Neural cell (in vitro differentiated cells): ENCODE measurements around the gene ABCG5. TPM values are rescaled to one million over a fixed set of nuclear protein-coding genes. Genes with fewer than 3 reads are reported as not detected.

Experiments used
- H2AFZ ChIP-seq: fragments of 200-600, 300-800 bp; sonication (generic), shearing (Covaris generic); 2 replicates; pipeline ENCODE4 v1.6.0; 2014; ENCODE audit warnings: low read depth, mild to moderate bottlenecking, antibody characterized with exemption, low read length, moderate library complexity
- H3F3A ChIP-seq: fragments of 200-600 bp; shearing (Covaris generic); 2 replicates; pipeline ENCODE4 v1.6.1; 2016; ENCODE audit warnings: mild to moderate bottlenecking, moderate library complexity, mixed read lengths, antibody characterized with exemption, low read length; ENCODE audit not compliant: insufficient read depth, poor library complexity, severe bottlenecking
- H3K27ac ChIP-seq: fragments of 200-600, 300-800 bp; sonication (generic), shearing (Covaris generic); 2 replicates; pipeline ENCODE4 v1.5.1; 2014; ENCODE audit warnings: mild to moderate bottlenecking, low read length, moderate library complexity
- H3K27me3 ChIP-seq: fragments of 300-800, 200-600 bp; sonication (generic), shearing (Covaris generic); 2 replicates; pipeline ENCODE4 v1.6.0; 2014; ENCODE audit warnings: mild to moderate bottlenecking, low read depth, low read length, moderate library complexity; ENCODE audit not compliant: insufficient read depth
- H3K36me3 ChIP-seq: fragments of 300-800, 200-600 bp; sonication (generic), shearing (Covaris generic); 2 replicates; pipeline ENCODE4 v1.5.1; 2014; ENCODE audit warnings: mild to moderate bottlenecking, antibody characterized with exemption, low read length, moderate library complexity; ENCODE audit not compliant: insufficient read depth
- H3K4me2 ChIP-seq: fragments of 300-800, 200-600 bp; sonication (generic), shearing (Covaris generic); 2 replicates; pipeline ENCODE4 v1.6.0; 2014; ENCODE audit warnings: mild to moderate bottlenecking, low read length
- H3K4me3 ChIP-seq: fragments of 300-800, 200-600 bp; sonication (generic), shearing (Covaris generic); 2 replicates; pipeline ENCODE4 v1.5.1; 2014; ENCODE audit warnings: mild to moderate bottlenecking, low read length, moderate library complexity
- H3K79me2 ChIP-seq: fragments of 200-600 bp; shearing (Covaris generic); replicated peaks from 2 replicates; pipeline ENCODE4 v1.6.0; 2014; ENCODE audit warnings: mild to moderate bottlenecking, low read length, moderate library complexity; ENCODE audit not compliant: insufficient read depth
- H3K9ac ChIP-seq: fragments of 300-800, 200-600 bp; sonication (generic), shearing (Covaris generic); 2 replicates; pipeline ENCODE4 v1.6.1; 2016; ENCODE audit warnings: mild to moderate bottlenecking, low read length, mixed read lengths
- H3K9me2 ChIP-seq: fragments of 200-600 bp; shearing (Covaris generic); 2 replicates; pipeline ENCODE4 v1.6.1; 2016; ENCODE audit warnings: mild to moderate bottlenecking, low read length, mixed read lengths; ENCODE audit not compliant: insufficient read depth
- H3K9me3 ChIP-seq: fragments of 200-600, 300-800 bp; sonication (generic), shearing (Covaris generic); 2 replicates; pipeline ENCODE4 v1.6.1; 2016; ENCODE audit warnings: mild to moderate bottlenecking, mixed run types, low read length, moderate library complexity, mixed read lengths
- H4K20me1 ChIP-seq: fragments of 200-600 bp; shearing (Covaris generic); 2 replicates; pipeline ENCODE4 v1.6.1; 2016; ENCODE audit warnings: mild to moderate bottlenecking, mixed run types; ENCODE audit not compliant: insufficient read depth
- EP300 ChIP-seq: fragments of 450-650 bp; conservative IDR thresholded peaks from 2 replicates; pipeline ENCODE4 v1.6.1; 2014; ENCODE audit warnings: antibody characterized with exemption, mild to moderate bottlenecking, moderate library complexity; ENCODE audit not compliant: poor library complexity, severe bottlenecking
- EZH2 ChIP-seq: fragments of 200-600, 300-800 bp; shearing (Covaris generic), sonication (generic); IDR thresholded peaks from 2 replicates; pipeline ENCODE4 v1.6.1; 2014; ENCODE audit warnings: antibody characterized with exemption, low read length, borderline replicate concordance, mild to moderate bottlenecking; ENCODE audit not compliant: insufficient read depth, poor library complexity, severe bottlenecking
- MXI1 ChIP-seq: fragments of 450-650 bp; conservative IDR thresholded peaks from 2 replicates; pipeline ENCODE4 v1.6.1; 2014; ENCODE audit warnings: antibody characterized with exemption, mild to moderate bottlenecking; ENCODE audit not compliant: poor library complexity, severe bottlenecking
- POLR2AphosphoS5 ChIP-seq: IDR thresholded peaks from 2 replicates; pipeline ENCODE4 v1.6.1; 2012
- RAD21 ChIP-seq: fragments of 450-650 bp; conservative IDR thresholded peaks from 2 replicates; pipeline ENCODE4 v1.6.1; 2014; ENCODE audit warnings: antibody characterized with exemption, mild to moderate bottlenecking, moderate library complexity
- REST ChIP-seq: IDR thresholded peaks from 2 replicates; pipeline ENCODE4 v1.6.1; 2012; ENCODE audit warnings: borderline replicate concordance
- SMC3 ChIP-seq: fragments of 450-650 bp; conservative IDR thresholded peaks from 2 replicates; pipeline ENCODE4 v1.6.1; 2014; ENCODE audit warnings: antibody characterized with exemption, mild to moderate bottlenecking, moderate library complexity; ENCODE audit not compliant: poor library complexity
- TAF1 ChIP-seq: IDR thresholded peaks from 2 replicates; pipeline ENCODE4 v1.6.1; 2012; ENCODE audit warnings: low read depth
- polyA plus RNA-seq: library from polyadenylated mRNA; depleted of rRNA; stranded (reverse); fragments of >200 nt; gene quantifications from 2 replicates; pipeline ENCODE4 v1.2.3, GENCODE V29; 2014
- TF ChIP-seq, protein P1 (sequence below): fragments of 450-650 bp; IDR thresholded peaks from 2 replicates; pipeline ENCODE4 v1.5.1; 2014; ENCODE audit warnings: antibody characterized with exemption, mild to moderate bottlenecking, moderate library complexity; ENCODE audit not compliant: poor library complexity, severe bottlenecking

ABCG5 gene
- polyA plus RNA-seq, 1 donor from 2014 or later: not detected

- Histone ChIP-seq H3K27me3 (no peaks in the 10 kb centered on the region), H3F3A (no peaks in the 10 kb centered on the region), H3K27ac (no peak overlapping the region), H3K4me3 (no peak overlapping the region), H3K36me3 (no peaks in the 10 kb centered on the region), H3K9ac (no peak overlapping the region), H3K4me2 (no peak overlapping the region), H3K9me2 (no peaks in the 10 kb centered on the region), H2AFZ (no peak overlapping the region), H4K20me1 (no peaks in the 10 kb centered on the region), H3K9me3 (peaks cover 4% of the 10 kb centered on the region), H3K79me2 (no peaks in the 10 kb centered on the region)
- TF ChIP-seq MXI1: no peak
- TF ChIP-seq RAD21: no peak
- no peak for TF ChIP-seq SMC3
- TF ChIP-seq TAF1: no peak
- TF ChIP-seq, protein P1, sequence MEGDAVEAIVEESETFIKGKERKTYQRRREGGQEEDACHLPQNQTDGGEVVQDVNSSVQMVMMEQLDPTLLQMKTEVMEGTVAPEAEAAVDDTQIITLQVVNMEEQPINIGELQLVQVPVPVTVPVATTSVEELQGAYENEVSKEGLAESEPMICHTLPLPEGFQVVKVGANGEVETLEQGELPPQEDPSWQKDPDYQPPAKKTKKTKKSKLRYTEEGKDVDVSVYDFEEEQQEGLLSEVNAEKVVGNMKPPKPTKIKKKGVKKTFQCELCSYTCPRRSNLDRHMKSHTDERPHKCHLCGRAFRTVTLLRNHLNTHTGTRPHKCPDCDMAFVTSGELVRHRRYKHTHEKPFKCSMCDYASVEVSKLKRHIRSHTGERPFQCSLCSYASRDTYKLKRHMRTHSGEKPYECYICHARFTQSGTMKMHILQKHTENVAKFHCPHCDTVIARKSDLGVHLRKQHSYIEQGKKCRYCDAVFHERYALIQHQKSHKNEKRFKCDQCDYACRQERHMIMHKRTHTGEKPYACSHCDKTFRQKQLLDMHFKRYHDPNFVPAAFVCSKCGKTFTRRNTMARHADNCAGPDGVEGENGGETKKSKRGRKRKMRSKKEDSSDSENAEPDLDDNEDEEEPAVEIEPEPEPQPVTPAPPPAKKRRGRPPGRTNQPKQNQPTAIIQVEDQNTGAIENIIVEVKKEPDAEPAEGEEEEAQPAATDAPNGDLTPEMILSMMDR: no peak
- no peak for TF ChIP-seq REST
- TF ChIP-seq EZH2: no peak
- no peak for TF ChIP-seq EP300
- TF ChIP-seq POLR2AphosphoS5: no peak
These were observed 43.7 kb upstream of the ABCG5 start for GRCh38 chr2:43882312-43882711.

GRCh38 chr2:43880952-43881351 is 42.3 kb upstream of the ABCG5 start:
- Histone ChIP-seq H3F3A (no peaks in the 10 kb centered on the region), H3K27me3 (no peaks in the 10 kb centered on the region), H2AFZ (no peak overlapping the region)

More at GRCh38 chr2:43880952-43881351, 42.3 kb upstream of the ABCG5 start:
- no peaks in the 10 kb centered on the region for H4K20me1 ChIP-seq
- no peak overlapping the region for H3K27ac ChIP-seq
- no peak overlapping the region for H3K9ac ChIP-seq
- H3K79me2 ChIP-seq: no peaks in the 10 kb centered on the region
- no peaks in the 10 kb centered on the region for H3K9me2 ChIP-seq
- H3K4me3 ChIP-seq: no peak overlapping the region
- H3K9me3 ChIP-seq: peaks cover 4% of the 10 kb centered on the region
- TF ChIP-seq POLR2AphosphoS5: no peak
- TF ChIP-seq MXI1: no peak
- TF ChIP-seq, protein P1: no peak
- TF ChIP-seq TAF1: no peak
- TF ChIP-seq EP300: no peak
- TF ChIP-seq SMC3: no peak
- TF ChIP-seq RAD21: no peak
- TF ChIP-seq EZH2: no peak
- no peak for TF ChIP-seq REST
- no peaks in the 10 kb centered on the region for H3K36me3 ChIP-seq
- no peak overlapping the region for H3K4me2 ChIP-seq
